ENCODE measurements around the gene ZNF860.
"Not testable (repeated sequence)": the region's sequence is repeated elsewhere in the genome, so short reads cannot be mapped to it uniquely, and the experiment has no call there.

Gene ZNF860

DNA sequence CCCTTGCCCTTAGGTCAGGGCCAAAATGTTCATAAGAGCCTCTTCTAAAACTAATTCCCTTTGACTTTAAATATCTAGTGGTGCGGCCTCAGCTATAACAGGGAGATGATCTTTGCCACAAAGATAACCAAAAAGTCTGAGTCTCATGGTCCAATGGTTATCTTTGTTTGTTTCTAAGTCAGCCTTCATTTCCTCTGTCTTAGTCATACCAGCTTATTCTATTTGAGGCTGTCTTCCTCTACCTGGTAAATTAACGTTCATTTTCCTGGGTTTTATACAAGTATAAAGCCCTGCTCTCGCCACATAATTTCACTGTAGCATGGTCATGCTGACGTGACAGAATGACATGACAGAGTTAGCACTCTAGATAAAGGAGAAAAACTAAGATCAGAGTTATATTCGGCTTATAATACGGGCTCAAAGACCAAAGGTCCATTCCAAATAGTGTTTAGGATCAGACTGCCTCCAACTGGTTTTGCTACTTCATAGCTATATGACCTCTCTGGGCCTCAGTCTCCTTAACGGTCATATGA lies 18.4 kb downstream of the ZNF860 start:
- no peak for DNase-seq

DNA sequence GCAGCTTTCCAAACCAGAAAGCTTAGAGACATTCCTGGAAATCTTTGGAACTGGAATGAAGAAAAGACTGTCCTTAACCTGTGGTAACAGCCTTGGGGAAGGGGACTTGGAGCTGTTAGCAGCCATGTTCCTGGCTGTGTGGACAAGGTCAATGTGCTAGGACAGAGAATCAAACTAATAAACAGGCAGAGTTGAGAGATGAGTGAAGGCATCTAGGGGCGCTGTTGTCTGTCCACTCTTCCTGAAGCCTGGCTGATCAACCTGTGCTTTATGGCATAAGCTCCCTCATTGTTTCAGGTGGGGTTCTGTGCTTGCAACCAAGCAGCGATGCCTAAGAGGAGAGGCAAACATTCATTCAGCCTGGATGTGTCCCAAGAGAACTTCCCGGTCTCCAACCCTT lies 19.3 kb downstream of the ZNF860 start:
- DNase-seq = no peak

- DNase-seq = no peak
Measured at GRCh38 chr3:32002561-32003368, 21.2 kb downstream of the ZNF860 start.

- DNase-seq = no peak
Measured at GRCh38 chr3:32003380-32003779, 21.8 kb downstream of the ZNF860 start.

GRCh38 chr3:32004113-32004765 lies 22.7 kb downstream of the ZNF860 start:
- DNase-seq = peak in 2 of 3 experiments; percentile 1 to 11

GRCh38 chr3:32009101-32009500 lies 27.6 kb downstream of the ZNF860 start:
- peak in 1 of 3 experiments; percentile 3 for DNase-seq

- DNase-seq = no peak
Measured at GRCh38 chr3:32009957-32010356, 28.4 kb downstream of the ZNF860 start.

DNA sequence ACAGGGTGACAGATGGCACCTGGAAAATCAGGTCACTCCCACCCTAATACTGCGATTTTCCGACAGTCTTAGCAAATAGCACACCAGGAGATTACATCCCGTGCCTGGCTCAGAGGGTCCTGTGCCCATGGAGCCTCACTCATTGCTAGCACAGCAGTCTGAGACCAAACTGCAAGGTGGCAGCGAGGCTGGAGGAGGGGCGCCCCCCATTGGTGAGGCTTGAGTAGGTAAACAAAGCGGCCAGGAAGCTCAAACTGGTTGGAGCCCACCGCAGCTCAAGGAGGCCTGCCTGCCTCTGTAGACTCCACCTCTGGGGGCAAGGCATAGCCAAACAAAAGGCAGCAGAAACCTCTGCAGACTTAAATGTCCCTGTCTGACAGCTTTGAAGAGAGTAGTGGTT lies 29.1 kb downstream of the ZNF860 start:
- DNase-seq = not testable (repeated sequence)

GRCh38 chr3:32015638-32016037 lies 34.1 kb downstream of the ZNF860 start:
- not testable (repeated sequence) for DNase-seq

- no peak for DNase-seq
Measured at GRCh38 chr3:32017286-32017685, 35.7 kb downstream of the ZNF860 start.

- peak in 2 of 3 experiments; percentile 1 to 37 for DNase-seq
Measured at GRCh38 chr3:32018757-32019564, 37.4 kb downstream of the ZNF860 start.

DNA sequence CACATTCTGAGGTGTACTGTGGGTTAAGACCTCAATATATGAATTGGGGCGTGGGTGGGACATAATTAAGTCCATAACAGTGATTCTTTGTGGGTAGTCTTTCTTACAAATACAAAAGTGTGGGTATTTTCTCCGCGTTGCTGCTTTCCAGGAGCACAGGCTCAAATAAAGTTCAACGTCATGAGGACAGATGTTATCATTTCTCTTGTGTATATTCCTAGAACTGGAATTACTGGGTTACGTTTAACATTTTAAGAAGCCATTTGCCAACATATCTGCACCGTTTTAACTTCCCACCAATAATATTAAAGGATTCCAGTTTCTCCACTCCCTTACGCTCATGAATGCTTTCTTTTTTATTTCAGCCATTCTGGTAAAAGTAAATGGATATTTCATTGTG lies 39.6 kb downstream of the ZNF860 start:
- DNase-seq = no peak

DNA sequence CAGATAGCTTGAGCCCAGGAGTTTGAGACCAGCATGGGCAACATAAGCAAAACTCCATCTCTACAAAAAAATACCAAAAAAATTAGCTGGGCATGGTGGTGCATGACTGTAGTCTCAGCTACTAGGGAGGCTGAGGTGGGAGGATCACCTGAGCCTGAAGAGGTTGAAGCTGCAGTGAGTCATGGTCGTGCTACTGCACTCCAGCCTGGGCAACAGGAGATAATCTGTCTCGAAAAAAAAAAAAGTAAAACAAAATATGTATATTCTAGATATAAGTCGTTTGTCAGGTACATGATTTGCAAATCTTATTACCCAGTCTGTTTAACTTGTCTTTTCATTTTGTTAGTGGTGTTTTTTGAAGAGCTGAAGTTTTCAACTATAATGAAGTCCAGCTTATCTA lies 40.2 kb downstream of the ZNF860 start:
- no peak for DNase-seq

DNA sequence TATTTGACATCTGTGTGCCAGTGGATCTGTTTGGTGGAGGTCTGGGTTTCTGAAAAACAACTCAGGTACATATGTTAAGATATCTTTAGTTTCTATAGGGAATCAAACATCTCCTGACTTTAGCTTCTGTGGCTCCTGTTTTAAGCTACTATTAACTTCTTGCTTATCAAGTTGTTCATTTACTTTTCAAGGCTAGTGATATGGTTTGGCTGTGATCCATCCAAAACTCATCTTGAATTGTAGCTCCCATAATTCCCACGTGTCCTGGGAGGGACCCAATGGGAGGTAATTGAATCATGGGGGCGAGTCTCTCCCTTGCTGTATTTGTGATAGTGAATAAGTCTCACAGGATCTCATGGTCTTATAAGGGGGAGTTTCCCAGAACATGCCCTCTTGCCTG lies 41.4 kb downstream of the ZNF860 start:
- no peak for DNase-seq

DNA sequence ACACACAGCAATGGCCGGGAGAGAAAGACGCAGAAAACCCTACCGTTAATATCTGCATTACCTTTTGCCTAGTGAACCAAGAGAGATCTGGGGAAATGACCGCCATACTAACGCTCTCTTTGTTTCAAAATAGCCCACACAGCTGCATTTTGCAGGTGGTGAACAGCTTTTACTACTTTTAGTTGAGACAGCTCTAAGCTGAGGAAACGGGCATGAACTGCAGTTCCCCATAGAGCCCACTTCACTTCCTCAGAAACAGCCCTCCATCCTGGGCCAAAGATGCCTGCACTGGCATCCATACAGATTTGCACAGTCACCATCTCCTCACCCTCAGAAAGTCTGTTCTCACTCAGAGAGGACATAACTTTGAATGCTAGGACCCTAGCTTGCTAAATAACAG lies 45.0 kb downstream of the ZNF860 start:
- DNase-seq = no peak

- no peak for DNase-seq
Measured at GRCh38 chr3:32037932-32038267, 56.4 kb downstream of the ZNF860 start.

DNA sequence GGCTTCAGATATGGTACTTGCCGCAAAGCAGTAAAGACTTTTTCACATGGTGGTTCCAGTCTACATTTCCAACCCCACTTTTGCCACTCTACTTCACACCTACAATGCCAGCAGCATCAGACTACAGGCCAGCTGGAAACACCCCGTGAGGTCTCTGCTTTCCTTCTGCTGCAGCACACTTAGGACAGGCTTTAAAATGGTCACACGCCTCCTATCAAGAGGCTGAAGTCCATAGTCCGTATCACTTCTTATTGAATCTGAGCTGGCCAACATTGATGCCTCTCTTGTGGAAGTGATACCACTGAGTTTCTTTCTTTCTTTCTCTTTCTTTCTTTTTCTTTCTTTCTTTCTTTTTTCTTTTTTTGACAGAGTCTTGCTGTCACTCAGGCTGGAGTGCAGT lies 59.8 kb downstream of the ZNF860 start:
- DNase-seq = no peak
